NCI-H128 (cell line): ENCODE results near the gene LSM14B.

Experiments
- DNase-seq: peaks from one replicate; lab custom pipeline; 2025; ENCODE audit not compliant: unreplicated experiment; lab: John Stamatoyannopoulos, UW

The LSM14B gene

GRCh38 chr20:62132421-62132820 lies 10.1 kb downstream of the LSM14B start:
- DNase-seq = no peak

- no peak for DNase-seq
These were observed 11.0 kb downstream of the LSM14B start for GRCh38 chr20:62133051-62133845.

GRCh38 chr20:62133864-62134263 lies 11.6 kb downstream of the LSM14B start:
- DNase-seq = no peak

- no peak for DNase-seq
These were observed 12.5 kb downstream of the LSM14B start for GRCh38 chr20:62134735-62135231.

GRCh38 chr20:62135573-62136266 lies 13.4 kb downstream of the LSM14B start:
- no peak for DNase-seq

- DNase-seq = no peak
These were observed 14.2 kb downstream of the LSM14B start for GRCh38 chr20:62136283-62137091.

GRCh38 chr20:62137092-62137384 lies 14.8 kb downstream of the LSM14B start:
- DNase-seq = no peak

- no peak for DNase-seq
These were observed 15.4 kb downstream of the LSM14B start for GRCh38 chr20:62137478-62138203.

- no peak for DNase-seq
These were observed 15.9 kb downstream of the LSM14B start for GRCh38 chr20:62138204-62138543.

- DNase-seq = no peak
These were observed 16.6 kb downstream of the LSM14B start for GRCh38 chr20:62138912-62139311.

- no peak for DNase-seq
These were observed 17.4 kb downstream of the LSM14B start for GRCh38 chr20:62139636-62140035.

GRCh38 chr20:62141043-62141396 lies 18.7 kb downstream of the LSM14B start:
- DNase-seq = no peak

- DNase-seq = no peak
These were observed 19.3 kb downstream of the LSM14B start for GRCh38 chr20:62141397-62142251.

GRCh38 chr20:62142252-62143080 lies 20.2 kb downstream of the LSM14B start:
- DNase-seq = no peak

GRCh38 chr20:62143081-62143956 lies 21.0 kb downstream of the LSM14B start, which contains the start of the genes PSMA7 and SS18L1:
Gene PSMA7, minus strand, starts transcription at chr20:62143394. Its CDS starts 91 bp downstream, at chr20:62143303.
Gene SS18L1, plus strand, starts transcription at chr20:62143769. Its CDS starts 52 bp downstream, at chr20:62143821.
- peak; percentile 58 for DNase-seq

GRCh38 chr20:62143957-62144825 lies 21.9 kb downstream of the LSM14B start:
- no peak for DNase-seq

GRCh38 chr20:62145688-62146018 lies 23.4 kb downstream of the LSM14B start:
- no peak for DNase-seq
